Mesangial cell (primary cell): ENCODE measurements around the gene PPP4R3A. TPM values are rescaled to one million over a fixed set of nuclear protein-coding genes. Genes with fewer than 3 reads are reported as not detected.

Experiments
- total RNA-seq: library from RNA; depleted of rRNA; stranded (reverse); fragments of >200 nt; gene quantifications from 2 replicates; pipeline ENCODE4 v1.2.3, GENCODE V29; 2015

The PPP4R3A gene
- 32.7 and 33.1 TPM in 2 replicates for total RNA-seq

GRCh38 chr14:91510171-91511042 lies at the start of gene PPP4R3A:
TSS of gene PPP4R3A (minus strand) at chr14:91510310. CDS start at chr14:91509647, 663 bp downstream.

GRCh38 chr14:91417120-91417982 lies 92.8 kb downstream of the PPP4R3A start, which contains the start of gene CCDC88C:
TSS of gene CCDC88C (minus strand) at chr14:91417820. CDS start at chr14:91417690, 130 bp downstream.

Other genes with a start within 250 kb of the PPP4R3A start
- 11.9 and 17.0 TPM in 2 replicates for gene CCDC88C, start 92.5 kb downstream of the PPP4R3A start, total RNA-seq
- gene CATSPERB, start 221.8 kb upstream of the PPP4R3A start, total RNA-seq = not detected in 2 replicates